Smooth muscle cell (in vitro differentiated cells): ENCODE measurements around the gene UBE2Q2. TPM values are rescaled to one million over a fixed set of nuclear protein-coding genes. Genes with fewer than 3 reads are reported as not detected.
"Not testable (repeated sequence)": the region's sequence is repeated elsewhere in the genome, so short reads cannot be mapped to it uniquely, and the experiment has no call there.

ENCODE experiments used
- DNase-seq: peaks from one replicate; lab custom pipeline; 2025; ENCODE audit not compliant: unreplicated experiment; lab: John Stamatoyannopoulos, UW
- H2AFZ ChIP-seq: fragments of 200-600 bp; sonication (generic); 2 replicates; pipeline ENCODE4 v1.6.0; 2016; ENCODE audit warnings: antibody characterized with exemption, low read depth, mild to moderate bottlenecking
- H3F3A ChIP-seq: fragments of 200-600 bp; sonication (generic); 2 replicates; pipeline ENCODE4 v1.6.0; 2017; ENCODE audit warnings: antibody characterized with exemption, low read depth
- H3K27ac ChIP-seq: fragments of 200-600 bp; sonication (generic); 2 replicates; pipeline ENCODE4 v1.5.1; 2016; ENCODE audit warnings: low read depth, mild to moderate bottlenecking
- H3K27me3 ChIP-seq: fragments of 200-600 bp; sonication (generic); 2 replicates; pipeline ENCODE4 v1.6.1; 2016; ENCODE audit warnings: low read depth, mild to moderate bottlenecking
- H3K36me3 ChIP-seq: fragments of 200-600 bp; sonication (generic); 2 replicates; pipeline ENCODE4 v1.5.1; 2016; ENCODE audit warnings: low read depth
- H3K4me1 ChIP-seq: fragments of 200-600 bp; sonication (generic); 2 replicates; pipeline ENCODE4 v1.5.1; 2016; ENCODE audit warnings: low read depth
- H3K4me2 ChIP-seq: fragments of 200-600 bp; sonication (generic); 2 replicates; pipeline ENCODE4 v1.6.0; 2016; ENCODE audit warnings: mild to moderate bottlenecking
- H3K4me3 ChIP-seq: fragments of 200-600 bp; sonication (generic); 2 replicates; pipeline ENCODE4 v1.5.1; 2016; ENCODE audit warnings: mild to moderate bottlenecking
- H3K79me2 ChIP-seq: fragments of 200-600 bp; sonication (generic); 2 replicates; pipeline ENCODE4 v1.6.0; 2016; ENCODE audit warnings: low read depth, mild to moderate bottlenecking
- H3K9ac ChIP-seq: fragments of 200-600 bp; sonication (generic); 2 replicates; pipeline ENCODE4 v1.6.0; 2016; ENCODE audit warnings: low read depth
- H3K9me3 ChIP-seq: fragments of 200-600 bp; sonication (generic); replicated peaks from 2 replicates; pipeline ENCODE4 v1.5.1; 2016; ENCODE audit warnings: low read depth
- H4K20me1 ChIP-seq: fragments of 200-600 bp; sonication (generic); 2 replicates; pipeline ENCODE4 v1.6.0; 2016; ENCODE audit warnings: low read depth
- CTCF ChIP-seq: fragments of 200-600 bp; sonication (generic); IDR thresholded peaks from 2 replicates; pipeline ENCODE4 v1.5.1; 2017; ENCODE audit warnings: borderline replicate concordance, mild to moderate bottlenecking, antibody characterized with exemption; ENCODE audit not compliant: insufficient read depth, poor library complexity, severe bottlenecking
- WGBS: methylation state at CpG from one replicate; pipeline ENCODE4 v1.1.7; 2016; ENCODE audit warnings: low lambda C conversion rate; 5-methylcytosine and 5-hydroxymethylcytosine counted together
- polyA plus RNA-seq: library from polyadenylated mRNA; unstranded; fragments of >200 nt; fragmentation: Nextera tagmentation; extraction: Ambion mirVana; gene quantifications from 2 replicates; pipeline ENCODE4 v1.2.1, GENCODE V29; 2016
- total RNA-seq: library from RNA; depleted of rRNA; stranded (reverse); fragments of >200 nt; gene quantifications from 2 replicates; pipeline ENCODE4 v1.2.3, GENCODE V29; 2014

Gene UBE2Q2
- total and polyA plus RNA-seq, 2 experiments from 2014 or later = 32.6 to 44.7 TPM

DNA sequence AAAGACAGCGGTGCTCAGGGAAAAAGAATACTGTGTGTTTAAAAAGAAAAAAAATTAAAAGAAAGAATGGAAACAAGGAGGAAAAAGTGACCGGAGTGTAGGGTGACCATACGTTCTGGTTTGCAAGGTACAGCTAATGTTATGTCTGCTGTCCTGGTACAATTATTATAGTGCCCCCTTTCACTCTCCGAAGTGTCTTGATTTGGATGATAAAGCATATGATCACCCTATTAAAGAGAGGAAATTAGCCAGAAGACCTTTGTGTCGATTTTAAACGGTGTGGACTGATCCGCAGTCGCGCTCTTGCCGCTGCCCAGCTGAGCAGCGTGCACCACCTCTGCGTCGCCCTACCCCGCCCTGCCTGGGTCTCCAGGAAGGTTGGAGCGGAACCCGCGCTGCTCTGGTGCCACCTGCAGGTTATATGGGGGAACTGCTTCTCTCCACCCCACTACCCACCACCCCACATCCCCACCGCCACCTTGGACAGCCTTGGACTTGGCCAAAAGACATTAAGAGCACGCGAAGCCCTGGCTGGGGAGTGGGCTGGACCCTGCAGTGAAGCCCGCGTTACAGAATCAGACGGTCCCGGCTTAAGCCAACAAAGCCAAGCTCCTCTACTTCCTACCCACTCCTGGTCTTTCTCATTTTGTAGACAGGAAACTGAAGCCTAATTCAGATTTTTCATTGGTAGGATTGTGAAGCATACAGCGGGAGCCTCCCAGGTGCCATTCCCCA, 41.2 kb upstream of the UBE2Q2 start:
- peak overlapping the region; percentile 42 for H3K4me3 ChIP-seq
- peak overlapping the region; percentile 78 for H2AFZ ChIP-seq
- H3F3A ChIP-seq = no peaks in the 10 kb centered on the region
- 12% methylated on average over 24 of the region's 25 CpGs for WGBS
- no peak overlapping the region for H3K27ac ChIP-seq
- no peaks in the 10 kb centered on the region for H3K9me3 ChIP-seq
- no peaks in the 10 kb centered on the region for H3K79me2 ChIP-seq
- peak overlapping the region; percentile 85 for H3K4me2 ChIP-seq
- peaks cover 11% of the 10 kb centered on the region for H3K27me3 ChIP-seq
- H3K9ac ChIP-seq = no peak overlapping the region
- H3K36me3 ChIP-seq = no peaks in the 10 kb centered on the region
- DNase-seq = peak; percentile 57
- H3K4me1 ChIP-seq = no peaks in the 10 kb centered on the region
- peak; percentile 87 for TF ChIP-seq CTCF
- H4K20me1 ChIP-seq = no peaks in the 10 kb centered on the region

- H3K79me2 ChIP-seq, H2AFZ ChIP-seq, H3K4me1 ChIP-seq, H3F3A ChIP-seq, H3K9ac ChIP-seq, DNase-seq, H4K20me1 ChIP-seq, H3K27ac ChIP-seq, H3K4me2 ChIP-seq, H3K4me3 ChIP-seq, H3K27me3 ChIP-seq, H3K9me3 ChIP-seq, H3K36me3 ChIP-seq: not testable (repeated sequence)
- WGBS = 29% methylated on average over 2 of the region's 2 CpGs
Measured at GRCh38 chr15:75807486-75807885, 35.8 kb upstream of the UBE2Q2 start.

DNA sequence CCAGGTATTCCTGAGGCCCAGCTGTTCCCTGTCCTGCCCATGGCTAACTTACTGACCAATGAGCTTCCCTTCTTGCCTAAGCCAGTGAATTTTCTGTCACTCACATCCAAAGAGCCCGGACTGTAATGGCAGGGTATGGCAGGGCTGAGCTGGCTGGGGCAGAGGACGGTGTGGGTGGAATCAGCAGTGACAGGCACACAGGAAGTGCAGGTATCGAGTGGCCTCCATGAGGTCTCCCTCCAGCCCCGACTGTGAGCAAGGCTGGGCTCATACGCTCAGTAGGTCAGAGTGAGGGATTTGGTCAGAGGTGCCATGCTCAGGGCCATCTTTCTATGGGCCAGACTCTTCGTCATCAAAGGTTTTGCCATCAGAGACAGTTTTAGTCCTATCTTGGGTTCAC, 35.2 kb upstream of the UBE2Q2 start:
- H3K4me2 ChIP-seq, H3K79me2 ChIP-seq, H3K27me3 ChIP-seq, H3K4me1 ChIP-seq, DNase-seq, H3K4me3 ChIP-seq, H3K36me3 ChIP-seq, H3K27ac ChIP-seq, H3K9ac ChIP-seq, H3F3A ChIP-seq, H4K20me1 ChIP-seq, H2AFZ ChIP-seq, H3K9me3 ChIP-seq: not testable (repeated sequence)
- 83% methylated on average over 6 of the region's 6 CpGs for WGBS

GRCh38 chr15:75808563-75808962, 34.7 kb upstream of the UBE2Q2 start:
- Histone ChIP-seq H3K27ac (no peak overlapping the region), H3K27me3 (no peaks in the 10 kb centered on the region), H3F3A (no peaks in the 10 kb centered on the region), H3K9me3 (no peaks in the 10 kb centered on the region), H3K79me2 (no peaks in the 10 kb centered on the region), H2AFZ (no peak overlapping the region), H3K4me1 (no peaks in the 10 kb centered on the region), H3K9ac (no peak overlapping the region), H3K36me3 (no peaks in the 10 kb centered on the region), H3K4me2 (no peak overlapping the region), H3K4me3 (no peak overlapping the region), H4K20me1 (no peaks in the 10 kb centered on the region)
- no peak for TF ChIP-seq CTCF
- DNase-seq = no peak
- WGBS = 89% methylated on average over 6 of the region's 6 CpGs
